Fibroblast of skin of right quadriceps (primary cell): ENCODE data around the gene IL36A.

Experiments used
- DNase-seq: peaks from one replicate; pipeline ENCODE4 v3.0.0-alpha.2; 2013

IL36A gene

DNA sequence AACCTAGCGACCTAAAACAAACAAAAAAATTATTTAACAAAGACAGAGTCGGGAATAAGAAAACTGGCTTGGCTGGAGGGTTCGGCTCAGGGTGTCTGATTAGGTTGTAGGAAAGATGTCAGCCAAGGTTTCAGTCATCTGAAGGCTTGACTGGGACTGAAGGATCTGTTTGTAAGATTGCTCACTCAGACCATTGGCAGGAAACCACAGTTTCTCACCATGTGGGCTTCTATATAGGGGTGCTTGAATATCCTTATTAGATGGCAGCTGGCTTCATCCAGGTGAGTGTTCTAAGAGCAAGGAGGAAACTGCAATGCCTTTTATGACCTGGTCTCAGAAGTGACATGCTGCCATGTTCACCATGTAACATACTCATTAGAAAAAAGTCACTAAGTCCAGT, 48.4 kb downstream of the IL36A start:
- no peak for DNase-seq

DNA sequence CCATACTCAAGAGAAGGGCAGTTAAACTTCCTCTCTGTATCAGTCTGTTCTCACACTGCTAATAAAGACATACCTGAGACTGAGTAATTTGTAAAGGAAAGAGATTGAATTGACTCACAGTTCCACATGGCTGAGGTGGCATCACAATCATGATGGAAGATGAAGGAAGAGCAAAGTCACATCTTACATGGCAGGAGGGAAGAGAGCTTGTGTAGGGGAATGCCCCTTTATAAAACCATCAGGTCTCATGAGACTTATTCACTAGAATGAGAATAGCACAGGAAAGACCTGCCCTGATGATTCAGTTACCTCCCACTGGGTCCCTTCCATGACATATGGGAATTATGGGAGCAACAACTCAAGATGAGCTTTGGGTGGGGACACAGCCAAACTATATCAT, 48.8 kb downstream of the IL36A start:
- no peak for DNase-seq

DNA sequence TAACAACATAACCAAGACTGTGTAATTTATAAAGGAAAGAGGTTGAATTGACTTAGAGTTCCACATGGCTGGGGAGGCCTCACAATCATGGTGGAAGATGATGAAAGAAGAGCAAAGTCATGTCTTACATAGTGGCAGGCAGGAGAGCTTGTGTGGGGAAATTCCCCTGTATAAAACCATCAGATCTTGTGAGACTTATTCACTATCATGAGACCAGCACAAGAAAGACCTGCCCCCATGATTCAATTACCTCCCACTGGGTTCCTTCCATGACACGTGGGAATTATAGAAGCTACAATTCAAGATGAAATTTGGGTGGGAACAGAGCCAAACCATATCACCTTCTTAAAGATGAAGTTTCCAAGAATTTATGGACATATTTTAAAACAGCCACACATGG, 51.3 kb downstream of the IL36A start:
- no peak for DNase-seq

DNA sequence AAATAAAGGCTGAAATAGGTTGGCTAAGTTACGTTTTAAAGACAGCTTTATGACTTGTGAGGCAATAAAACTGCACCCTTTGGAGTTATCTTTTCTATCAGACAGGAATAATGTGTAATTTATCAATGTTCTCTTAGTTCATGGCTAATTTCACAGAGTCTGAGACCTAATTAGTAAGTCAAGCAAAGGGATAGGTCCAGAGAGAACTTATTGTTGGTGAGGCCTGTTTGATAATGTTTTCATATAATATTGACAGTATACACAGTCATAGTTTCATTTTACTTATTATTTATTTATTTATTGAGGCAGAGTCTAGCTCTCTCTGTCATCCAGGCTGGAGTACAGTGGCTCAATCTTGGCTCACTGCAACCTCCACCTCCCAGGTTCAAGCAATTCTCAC, 51.9 kb downstream of the IL36A start:
- DNase-seq = no peak
